ENCODE measurements around the gene MCM6.
"Not testable (repeated sequence)": the region's sequence is repeated elsewhere in the genome, so short reads cannot be mapped to it uniquely, and the experiment has no call there.

Gene MCM6

GRCh38 chr2:135898234-135898786, 22.1 kb upstream of the MCM6 start:
- Histone ChIP-seq H3K27me3 (replicated peaks; ENCODE audit: control insufficient read depth, insufficient read depth, low read length) (no peaks in the 10 kb centered on the region), H3K4me3 (replicated peaks; ENCODE audit: low read depth, low read length) (no peak overlapping the region), H3K36me3 (ENCODE audit: control insufficient read depth, insufficient read depth, low read length) (no peaks in the 10 kb centered on the region)
- no peak for DNase-seq (ENCODE audit: extremely low read depth, insufficient read length)
- no peak for TF ChIP-seq CTCF (IDR thresholded peaks at IDR 0.05; ENCODE audit: insufficient read depth, low read length, poor library complexity, severe bottlenecking)

- no peak for TF ChIP-seq CTCF (IDR thresholded peaks at IDR 0.05; ENCODE audit: insufficient read depth, low read length, poor library complexity, severe bottlenecking)
- no peaks in the 10 kb centered on the region for H3K27me3 ChIP-seq (replicated peaks; ENCODE audit: control insufficient read depth, insufficient read depth, low read length)
Observed at GRCh38 chr2:135894930-135895329, 18.7 kb upstream of the MCM6 start.

GRCh38 chr2:135893374-135893794, 17.1 kb upstream of the MCM6 start:
- no peak overlapping the region for H3K4me3 ChIP-seq (replicated peaks; ENCODE audit: low read depth, low read length)
- TF ChIP-seq CTCF (IDR thresholded peaks at IDR 0.05; ENCODE audit: insufficient read depth, low read length, poor library complexity, severe bottlenecking): no peak
- no peaks in the 10 kb centered on the region for H3K36me3 ChIP-seq (ENCODE audit: control insufficient read depth, insufficient read depth, low read length)
- H3K27me3 ChIP-seq (replicated peaks; ENCODE audit: control insufficient read depth, insufficient read depth, low read length): no peaks in the 10 kb centered on the region
- no peak for DNase-seq (ENCODE audit: extremely low read depth, insufficient read length)

More at GRCh38 chr2:135894930-135895329, 18.7 kb upstream of the MCM6 start:
- Histone ChIP-seq H3K4me3 (replicated peaks; ENCODE audit: low read depth, low read length) (no peak overlapping the region), H3K36me3 (ENCODE audit: control insufficient read depth, insufficient read depth, low read length) (no peaks in the 10 kb centered on the region)
- no peak for DNase-seq (ENCODE audit: extremely low read depth, insufficient read length)

GRCh38 chr2:135890835-135891234, 14.6 kb upstream of the MCM6 start:
- Histone ChIP-seq H3K4me3 (replicated peaks; ENCODE audit: low read depth, low read length) (no peak overlapping the region), H3K27me3 (replicated peaks; ENCODE audit: control insufficient read depth, insufficient read depth, low read length) (no peaks in the 10 kb centered on the region; the same call in 1 of the 2 replicates), H3K36me3 (ENCODE audit: control insufficient read depth, insufficient read depth, low read length) (no peaks in the 10 kb centered on the region)
- no peak for TF ChIP-seq CTCF (IDR thresholded peaks at IDR 0.05; ENCODE audit: insufficient read depth, low read length, poor library complexity, severe bottlenecking)
- no peak for DNase-seq (ENCODE audit: extremely low read depth, insufficient read length)

GRCh38 chr2:135890149-135890548, 13.9 kb upstream of the MCM6 start:
- H3K27me3 ChIP-seq (replicated peaks; ENCODE audit: control insufficient read depth, insufficient read depth, low read length): no peaks in the 10 kb centered on the region; the same call in 1 of the 2 replicates
- no peak for DNase-seq (ENCODE audit: extremely low read depth, insufficient read length)
- no peak for TF ChIP-seq CTCF (IDR thresholded peaks at IDR 0.05; ENCODE audit: insufficient read depth, low read length, poor library complexity, severe bottlenecking)
- no peaks in the 10 kb centered on the region for H3K36me3 ChIP-seq (ENCODE audit: control insufficient read depth, insufficient read depth, low read length)
- H3K4me3 ChIP-seq (replicated peaks; ENCODE audit: low read depth, low read length): no peak overlapping the region

GRCh38 chr2:135888587-135888986, 12.3 kb upstream of the MCM6 start:
- not testable (repeated sequence) for H3K36me3 ChIP-seq (ENCODE audit: control insufficient read depth, insufficient read depth, low read length)

More at GRCh38 chr2:135888587-135888986, 12.3 kb upstream of the MCM6 start:
- H3K27me3 ChIP-seq (replicated peaks; ENCODE audit: control insufficient read depth, insufficient read depth, low read length); H3K4me3 ChIP-seq (replicated peaks; ENCODE audit: low read depth, low read length); DNase-seq (ENCODE audit: extremely low read depth, insufficient read length): not testable (repeated sequence)

Data from GM06990 (cell line).